Stomach (tissue), 9 donors: Measurements from ENCODE around the gene CFLAR. TPM values are rescaled to one million over a fixed set of nuclear protein-coding genes. Genes with fewer than 3 reads are reported as not detected.

Source experiments
- DNase-seq, 2 donors: peaks; one replicate each; pipeline versions ENCODE4 v3.0.0 to v3.0.0-alpha.2; 2013 to 2019
- H3K27ac ChIP-seq, 5 donors: fragments of 200-600 bp in 4 of 5; sonication (generic) in 4 of 5; one replicate each; pipeline ENCODE4 v1.5.1; 2013 to 2019; ENCODE audit warnings: mild to moderate bottlenecking in 1 of 5, moderate library complexity in 1 of 5
- H3K27me3 ChIP-seq, 3 donors: fragments of 200-600 bp; sonication (generic); one replicate each; pipeline ENCODE4 v1.5.1; 2017 to 2019; ENCODE audit warnings: mixed run types in 1 of 3
- H3K36me3 ChIP-seq, 4 donors: fragments of 200-600 bp; sonication (generic); 1 replicate in 3 of 4; 2 replicates in 1 of 4; pipeline ENCODE4 v1.5.1; 2016 to 2019
- H3K4me1 ChIP-seq, 4 donors: fragments of 200-600 bp; sonication (generic); one replicate each; pipeline ENCODE4 v1.5.1; 2016 to 2019
- H3K4me3 ChIP-seq, 4 donors: fragments of 200-600 bp; sonication (generic) in 3 of 4; one replicate each; pipeline ENCODE4 v1.5.1; 2016 to 2019; ENCODE audit warnings: mild to moderate bottlenecking in 1 of 4
- H3K9me3 ChIP-seq, 4 donors: fragments of 200-600 bp; sonication (generic); one replicate each; pipeline ENCODE4 v1.5.1; 2016 to 2019
- EP300 ChIP-seq: sonication (generic); formaldehyde crosslinking; IDR thresholded peaks from one replicate; pipeline ENCODE4 v1.6.1; 2017; ENCODE audit warnings: antibody characterized with exemption
- POLR2A ChIP-seq, 4 donors: fragments of 450-650 bp; IDR thresholded peaks; one replicate each; pipeline ENCODE4 v1.6.1; 2016; ENCODE audit warnings: antibody characterized with exemption in 4 of 4, control low read depth in 2 of 4, mild to moderate bottlenecking in 1 of 4, moderate library complexity in 1 of 4
- POLR2AphosphoS5 ChIP-seq, 3 donors: sonication (generic); formaldehyde crosslinking; IDR thresholded peaks; one replicate each; pipeline ENCODE4 v1.6.1; 2016; ENCODE audit warnings: antibody characterized with exemption in 3 of 3
- WGBS, 5 donors: extraction: QIAGEN DNeasy Blood & Tissue Kit in 3 of 5; methylation state at CpG; one replicate each; pipeline versions ENCODE4 v1.1.5 to v1.1.7; 2013 to 2018; 5-methylcytosine and 5-hydroxymethylcytosine counted together
- intact Hi-C: fragments of 100-400 bp; cut with DNase I; formaldehyde crosslinking; loops from one replicate; pipeline ENCODE4 v1.15.1; 2023; ENCODE audit warnings: low total_unique reads
- polyA plus RNA-seq, 3 donors: library from polyadenylated mRNA; stranded (reverse); fragments of 200-250 nt; gene quantifications; one replicate each; pipeline ENCODE4 v1.2.3, GENCODE V29; 2013
- total RNA-seq, 5 donors: library from RNA; depleted of rRNA; stranded (reverse); fragments of >200 nt; gene quantifications; one replicate each; pipeline versions ENCODE4 v1.1.0 to v1.2.3, GENCODE V29; 2014 to 2016
- TF ChIP-seq, protein P1 (sequence below), 7 experiments: fragments of 450-650 bp in 4 of 7; fragments of 200-600 bp in 3 of 7; sonication (generic) in 3 of 7; IDR thresholded peaks; one replicate each; pipeline ENCODE4 v1.5.1; 2016 to 2019; ENCODE audit warnings: antibody characterized with exemption in 7 of 7, control low read depth in 2 of 7, mild to moderate bottlenecking in 1 of 7
- donor health status: healthy with polysubstance abuse.
- donor health status: Bipolar disorder and iron deficiency.
- donor health status: healthy.

Gene CFLAR
- total and polyA plus RNA-seq, 8 donors, result 23.3 to 424 (median 177) TPM

DNA sequence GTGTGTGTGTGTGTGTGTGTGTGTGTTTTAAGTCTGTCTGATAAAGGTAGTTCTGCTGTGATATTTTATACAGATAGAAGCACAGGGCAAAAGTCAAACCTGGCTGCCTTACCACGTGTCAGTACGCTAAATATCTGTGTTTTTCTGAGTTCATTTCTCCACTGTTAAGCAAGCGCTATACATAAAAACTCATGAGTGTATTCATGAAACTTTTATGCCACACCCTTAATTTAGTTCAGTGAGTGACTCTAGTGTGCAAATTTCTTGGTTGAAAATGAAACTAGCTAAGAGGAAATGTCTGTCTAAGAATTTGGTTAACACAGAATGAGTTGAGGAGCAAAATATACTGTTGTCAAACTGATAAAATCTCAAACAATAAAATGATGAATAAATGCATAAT is 78.1 kb downstream of the CFLAR start:
- intact Hi-C loops, result no loop called here
- 33 to 66% (median 51%) methylated on average over 3 of the region's 3 CpGs for WGBS, 5 donors
- H3K27ac ChIP-seq, result peak overlapping the region in 2 of 5 donors; percentile 5 to 46
- DNase-seq, result peak in 1 of 2 donors; percentile 27
- H3K9me3 ChIP-seq, result no peaks in the 10 kb centered on the region
- no peaks in the 10 kb centered on the region for H3K27me3 ChIP-seq
- no peak overlapping the region for H3K4me3 ChIP-seq
- peaks cover 11 to 87% (median 42%) of the 10 kb centered on the region in 4 donors for H3K36me3 ChIP-seq
- no peak for TF ChIP-seq POLR2A (IDR thresholded peaks at IDR 0.05)
- no peak for TF ChIP-seq EP300
- TF ChIP-seq POLR2AphosphoS5 (IDR thresholded peaks at IDR 0.05), result no peak
- TF ChIP-seq, protein P1, sequence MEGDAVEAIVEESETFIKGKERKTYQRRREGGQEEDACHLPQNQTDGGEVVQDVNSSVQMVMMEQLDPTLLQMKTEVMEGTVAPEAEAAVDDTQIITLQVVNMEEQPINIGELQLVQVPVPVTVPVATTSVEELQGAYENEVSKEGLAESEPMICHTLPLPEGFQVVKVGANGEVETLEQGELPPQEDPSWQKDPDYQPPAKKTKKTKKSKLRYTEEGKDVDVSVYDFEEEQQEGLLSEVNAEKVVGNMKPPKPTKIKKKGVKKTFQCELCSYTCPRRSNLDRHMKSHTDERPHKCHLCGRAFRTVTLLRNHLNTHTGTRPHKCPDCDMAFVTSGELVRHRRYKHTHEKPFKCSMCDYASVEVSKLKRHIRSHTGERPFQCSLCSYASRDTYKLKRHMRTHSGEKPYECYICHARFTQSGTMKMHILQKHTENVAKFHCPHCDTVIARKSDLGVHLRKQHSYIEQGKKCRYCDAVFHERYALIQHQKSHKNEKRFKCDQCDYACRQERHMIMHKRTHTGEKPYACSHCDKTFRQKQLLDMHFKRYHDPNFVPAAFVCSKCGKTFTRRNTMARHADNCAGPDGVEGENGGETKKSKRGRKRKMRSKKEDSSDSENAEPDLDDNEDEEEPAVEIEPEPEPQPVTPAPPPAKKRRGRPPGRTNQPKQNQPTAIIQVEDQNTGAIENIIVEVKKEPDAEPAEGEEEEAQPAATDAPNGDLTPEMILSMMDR (IDR thresholded peaks at IDR 0.05), result no peak
- peaks cover 3 to 47% (median 12%) of the 10 kb centered on the region in 4 donors for H3K4me1 ChIP-seq

DNA sequence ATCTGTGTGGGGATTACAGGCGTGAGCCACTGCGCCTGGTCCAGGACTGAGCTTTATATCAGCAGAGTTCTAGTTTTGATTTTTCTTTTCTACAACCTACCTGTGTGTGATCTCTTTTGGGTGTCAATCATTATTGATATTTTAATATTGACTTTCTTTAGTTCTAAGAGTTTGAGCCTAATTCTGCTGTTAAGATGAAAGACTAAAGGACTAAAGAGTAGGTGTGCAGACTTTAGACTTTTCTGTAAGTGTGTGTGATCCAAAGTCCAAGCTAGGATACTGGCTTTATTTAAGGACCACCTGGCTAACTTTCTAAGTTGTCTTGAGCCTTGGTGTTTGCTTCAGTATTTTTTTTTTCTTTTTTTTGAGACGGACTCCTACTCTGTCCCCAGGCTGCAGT is 79.4 kb downstream of the CFLAR start:
- intact Hi-C loops, result no loop called here
- no peaks in the 10 kb centered on the region for H3K27me3 ChIP-seq
- TF ChIP-seq POLR2A (IDR thresholded peaks at IDR 0.05) (no peak), POLR2AphosphoS5 (IDR thresholded peaks at IDR 0.05) (no peak), EP300 (no peak)
- TF ChIP-seq, protein P1 (IDR thresholded peaks at IDR 0.05), result no peak
- H3K4me3 ChIP-seq, result no peak overlapping the region
- WGBS, 5 donors, result 56 to 89% (median 84%) methylated on average over 3 of the region's 3 CpGs
- peak overlapping the region in 1 of 5 donors; percentile 46 for H3K27ac ChIP-seq
- no peak for DNase-seq
- peaks cover 3 to 47% (median 12%) of the 10 kb centered on the region in 4 donors for H3K4me1 ChIP-seq
- H3K36me3 ChIP-seq, result peaks cover 11 to 85% (median 49%) of the 10 kb centered on the region in 4 donors
- no peaks in the 10 kb centered on the region for H3K9me3 ChIP-seq

DNA sequence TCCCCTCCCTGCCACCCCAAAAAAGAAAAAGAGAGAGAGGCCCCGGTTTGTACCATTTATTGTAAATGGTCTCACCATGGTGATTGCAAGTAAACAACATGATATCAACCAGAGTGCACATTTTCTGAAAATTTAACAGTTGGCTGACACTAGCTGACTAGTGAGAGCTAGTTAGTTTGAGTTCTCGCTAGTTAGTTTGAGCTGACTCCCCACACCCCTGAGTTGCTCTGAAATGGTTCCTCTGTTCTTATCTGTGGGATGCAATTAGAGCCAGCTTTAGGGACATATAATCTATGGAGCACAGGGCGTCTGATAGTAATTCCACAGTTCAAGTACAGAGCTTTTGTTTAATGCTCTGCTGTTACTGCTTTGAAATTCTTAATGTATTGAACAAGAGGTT is 80.0 kb downstream of the CFLAR start:
- peaks cover 3 to 44% (median 9%) of the 10 kb centered on the region in 4 donors for H3K4me1 ChIP-seq
- H3K27ac ChIP-seq, result no peak overlapping the region
- H3K36me3 ChIP-seq, result peaks cover 15 to 85% (median 53%) of the 10 kb centered on the region in 4 donors

DNA sequence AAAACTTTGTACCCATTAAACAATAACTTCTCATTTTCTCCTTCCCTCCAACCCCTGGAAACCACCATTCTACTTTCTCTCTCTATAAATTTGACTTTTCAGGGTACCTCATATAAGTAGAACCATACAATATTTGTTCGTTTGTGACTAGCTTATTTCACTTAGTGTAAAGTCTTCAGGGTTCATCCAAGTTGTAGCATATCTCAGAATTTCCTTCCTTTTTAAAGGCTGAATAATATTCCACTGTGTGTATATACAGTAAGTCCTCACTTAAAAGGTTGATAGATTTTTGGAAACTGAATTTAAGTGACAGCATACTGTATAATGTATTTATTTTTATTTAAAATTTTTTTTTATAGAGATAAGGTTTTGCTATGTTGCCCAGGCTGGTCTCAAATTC is 80.8 kb downstream of the CFLAR start:
- no peak for DNase-seq
- Histone ChIP-seq H3K36me3 (peaks cover 17 to 85% (median 56%) of the 10 kb centered on the region in 4 donors), H3K4me1 (peaks cover 0 to 36% (median 5%) of the 10 kb centered on the region in 4 donors), H3K27ac (no peak overlapping the region), H3K27me3 (no peaks in the 10 kb centered on the region), H3K4me3 (no peak overlapping the region), H3K9me3 (no peaks in the 10 kb centered on the region)
- TF ChIP-seq, protein P1 (IDR thresholded peaks at IDR 0.05), result no peak
- no peak for TF ChIP-seq POLR2A (IDR thresholded peaks at IDR 0.05)
- no peak for TF ChIP-seq POLR2AphosphoS5 (IDR thresholded peaks at IDR 0.05)
- no peak for TF ChIP-seq EP300
- intact Hi-C loops, result no loop called here
- 89 to 100% (median 95%) methylated on average over 1 of the region's 1 CpG for WGBS, 5 donors

More for the DNA sequence above, 80.0 kb downstream of the CFLAR start:
- TF ChIP-seq POLR2AphosphoS5 (IDR thresholded peaks at IDR 0.05), result no peak
- no peak for TF ChIP-seq EP300
- TF ChIP-seq, protein P1 (IDR thresholded peaks at IDR 0.05), result no peak
- TF ChIP-seq POLR2A (IDR thresholded peaks at IDR 0.05), result no peak
- 18 to 47% (median 38%) methylated on average over 3 of the region's 3 CpGs for WGBS, 5 donors
- H3K27me3 ChIP-seq, result no peaks in the 10 kb centered on the region
- no peak for DNase-seq
- no peak overlapping the region for H3K4me3 ChIP-seq
- no peaks in the 10 kb centered on the region for H3K9me3 ChIP-seq
- intact Hi-C loops, result no loop called here
